SK-N-SH treated with all-trans-retinoic acid at 6 μM for 48 hours (cell line): Measurements from ENCODE around the gene GFM1.

Experiments
- CSDC2 ChIP-seq: fragments of 250-450 bp; sonication (Bioruptor Pico); IDR thresholded peaks from 2 replicates; pipeline ENCODE4 v1.5.0; 2020; ENCODE audit warnings: mild to moderate bottlenecking, moderate library complexity
- ESRRG ChIP-seq: fragments of 250-450 bp; sonication (Bioruptor Pico); IDR thresholded peaks from 2 replicates; pipeline ENCODE4 v1.6.1; 2021; ENCODE audit warnings: mild to moderate bottlenecking
- TCF4 ChIP-seq: fragments of 250-450 bp; sonication (Bioruptor Pico); IDR thresholded peaks from 2 replicates; pipeline ENCODE4 v1.8.0; 2021; ENCODE audit warnings: mild to moderate bottlenecking, moderate library complexity, borderline replicate concordance
- TOX ChIP-seq: fragments of 250-450 bp; sonication (Bioruptor Pico); IDR thresholded peaks from 2 replicates; pipeline ENCODE4 v1.8.0; 2021; ENCODE audit warnings: mild to moderate bottlenecking, moderate library complexity, borderline replicate concordance
- ZNF565 ChIP-seq: fragments of 450-650 bp; formaldehyde crosslinking; conservative IDR thresholded peaks from 2 replicates; pipeline ENCODE4 v1.5.0; 2020; ENCODE audit warnings: low read depth, mild to moderate bottlenecking, moderate library complexity
- TF ChIP-seq, protein P1 (sequence below): fragments of 250-450 bp; sonication (Bioruptor Pico); IDR thresholded peaks from 2 replicates; pipeline ENCODE4 v1.8.0; 2020; ENCODE audit warnings: mild to moderate bottlenecking, moderate library complexity, borderline replicate concordance
- TF ChIP-seq, protein P2 (sequence below): fragments of 250-450 bp; sonication (Bioruptor Pico); IDR thresholded peaks from 2 replicates; pipeline ENCODE4 v1.5.1; 2020; ENCODE audit warnings: low read depth, mild to moderate bottlenecking, moderate library complexity

DNA sequence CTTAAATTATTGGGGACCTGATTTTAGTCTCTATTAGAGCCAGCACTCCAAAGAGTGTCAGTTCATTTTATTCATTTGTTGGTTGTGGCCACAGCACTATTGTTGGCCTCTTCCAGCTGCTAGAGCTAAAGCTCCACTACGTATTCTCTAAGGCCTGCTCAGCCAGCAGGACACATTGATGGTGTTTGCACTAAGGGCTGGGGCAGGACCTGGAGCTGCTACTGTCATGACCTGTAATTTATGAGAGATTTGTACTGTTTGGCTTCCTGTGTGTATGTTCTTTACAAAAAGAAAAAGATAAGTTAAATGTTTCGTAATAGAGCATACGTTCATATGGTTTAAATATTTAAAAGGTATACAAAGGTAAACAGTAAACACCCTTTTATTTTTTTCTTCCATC, 8.1 kb downstream of the GFM1 start:
- TF ChIP-seq CSDC2 (CRISPR knock-in tag) (no peak), ZNF565 (CRISPR knock-in tag) (no peak), TOX (CRISPR knock-in tag) (no peak), TCF4 (CRISPR knock-in tag) (no peak), ESRRG (CRISPR knock-in tag) (no peak)
- TF ChIP-seq, protein P1, sequence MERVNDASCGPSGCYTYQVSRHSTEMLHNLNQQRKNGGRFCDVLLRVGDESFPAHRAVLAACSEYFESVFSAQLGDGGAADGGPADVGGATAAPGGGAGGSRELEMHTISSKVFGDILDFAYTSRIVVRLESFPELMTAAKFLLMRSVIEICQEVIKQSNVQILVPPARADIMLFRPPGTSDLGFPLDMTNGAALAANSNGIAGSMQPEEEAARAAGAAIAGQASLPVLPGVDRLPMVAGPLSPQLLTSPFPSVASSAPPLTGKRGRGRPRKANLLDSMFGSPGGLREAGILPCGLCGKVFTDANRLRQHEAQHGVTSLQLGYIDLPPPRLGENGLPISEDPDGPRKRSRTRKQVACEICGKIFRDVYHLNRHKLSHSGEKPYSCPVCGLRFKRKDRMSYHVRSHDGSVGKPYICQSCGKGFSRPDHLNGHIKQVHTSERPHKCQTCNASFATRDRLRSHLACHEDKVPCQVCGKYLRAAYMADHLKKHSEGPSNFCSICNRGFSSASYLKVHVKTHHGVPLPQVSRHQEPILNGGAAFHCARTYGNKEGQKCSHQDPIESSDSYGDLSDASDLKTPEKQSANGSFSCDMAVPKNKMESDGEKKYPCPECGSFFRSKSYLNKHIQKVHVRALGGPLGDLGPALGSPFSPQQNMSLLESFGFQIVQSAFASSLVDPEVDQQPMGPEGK (CRISPR knock-in tag): no peak
- TF ChIP-seq, protein P2, sequence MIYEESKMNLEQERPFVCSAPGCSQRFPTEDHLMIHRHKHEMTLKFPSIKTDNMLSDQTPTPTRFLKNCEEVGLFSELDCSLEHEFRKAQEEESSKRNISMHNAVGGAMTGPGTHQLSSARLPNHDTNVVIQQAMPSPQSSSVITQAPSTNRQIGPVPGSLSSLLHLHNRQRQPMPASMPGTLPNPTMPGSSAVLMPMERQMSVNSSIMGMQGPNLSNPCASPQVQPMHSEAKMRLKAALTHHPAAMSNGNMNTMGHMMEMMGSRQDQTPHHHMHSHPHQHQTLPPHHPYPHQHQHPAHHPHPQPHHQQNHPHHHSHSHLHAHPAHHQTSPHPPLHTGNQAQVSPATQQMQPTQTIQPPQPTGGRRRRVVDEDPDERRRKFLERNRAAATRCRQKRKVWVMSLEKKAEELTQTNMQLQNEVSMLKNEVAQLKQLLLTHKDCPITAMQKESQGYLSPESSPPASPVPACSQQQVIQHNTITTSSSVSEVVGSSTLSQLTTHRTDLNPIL (CRISPR knock-in tag): no peak
